DND-41 (cell line): ENCODE results near the gene CBX1.

Experiments
- EZH2 ChIP-seq: IDR thresholded peaks from 3 replicates; pipeline ENCODE4 v1.6.1; 2012; ENCODE audit warnings: borderline replicate concordance, low read depth, mild to moderate bottlenecking, moderate library complexity, low read length, inconsistent platforms; ENCODE audit not compliant: severe bottlenecking
- TF ChIP-seq, protein P1 (sequence below): IDR thresholded peaks from 2 replicates; pipeline ENCODE4 v1.5.1; 2012; ENCODE audit warnings: borderline replicate concordance, low read length, moderate library complexity, mild to moderate bottlenecking; ENCODE audit not compliant: poor library complexity, severe bottlenecking; ENCODE audit errors: extremely low read depth

- TF ChIP-seq, protein P1, sequence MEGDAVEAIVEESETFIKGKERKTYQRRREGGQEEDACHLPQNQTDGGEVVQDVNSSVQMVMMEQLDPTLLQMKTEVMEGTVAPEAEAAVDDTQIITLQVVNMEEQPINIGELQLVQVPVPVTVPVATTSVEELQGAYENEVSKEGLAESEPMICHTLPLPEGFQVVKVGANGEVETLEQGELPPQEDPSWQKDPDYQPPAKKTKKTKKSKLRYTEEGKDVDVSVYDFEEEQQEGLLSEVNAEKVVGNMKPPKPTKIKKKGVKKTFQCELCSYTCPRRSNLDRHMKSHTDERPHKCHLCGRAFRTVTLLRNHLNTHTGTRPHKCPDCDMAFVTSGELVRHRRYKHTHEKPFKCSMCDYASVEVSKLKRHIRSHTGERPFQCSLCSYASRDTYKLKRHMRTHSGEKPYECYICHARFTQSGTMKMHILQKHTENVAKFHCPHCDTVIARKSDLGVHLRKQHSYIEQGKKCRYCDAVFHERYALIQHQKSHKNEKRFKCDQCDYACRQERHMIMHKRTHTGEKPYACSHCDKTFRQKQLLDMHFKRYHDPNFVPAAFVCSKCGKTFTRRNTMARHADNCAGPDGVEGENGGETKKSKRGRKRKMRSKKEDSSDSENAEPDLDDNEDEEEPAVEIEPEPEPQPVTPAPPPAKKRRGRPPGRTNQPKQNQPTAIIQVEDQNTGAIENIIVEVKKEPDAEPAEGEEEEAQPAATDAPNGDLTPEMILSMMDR = no peak
- no peak for TF ChIP-seq EZH2
Measured at GRCh38 chr17:48123776-48124388, 22.6 kb upstream of the CBX1 start.
